ENCODE measurements around the gene RBP7.
"Not testable (repeated sequence)": the region's sequence is repeated elsewhere in the genome, so short reads cannot be mapped to it uniquely, and the experiment has no call there.

Gene RBP7

GRCh38 chr1:9989773-9990172 lies 7.3 kb upstream of the RBP7 start:
- no peak for TF ChIP-seq CTCF (IDR thresholded peaks at IDR 0.05)
- Histone ChIP-seq H3K4me3 (no peak overlapping the region), H3K27ac (no peak overlapping the region)
- no peak for DNase-seq (ENCODE audit: low spot score)

GRCh38 chr1:9990944-9991343 lies 6.1 kb upstream of the RBP7 start:
- no peak for DNase-seq (ENCODE audit: low spot score)
- Histone ChIP-seq H3K4me3 (no peak overlapping the region), H3K27ac (peak overlapping the region in 1 of 2 donors; percentile 79)
- TF ChIP-seq CTCF (IDR thresholded peaks at IDR 0.05): no peak

GRCh38 chr1:9992910-9993309 lies 4.1 kb upstream of the RBP7 start:
- Histone ChIP-seq H3K4me3 (no peak overlapping the region), H3K27ac (peak overlapping the region in 1 of 2 donors; percentile 32)
- TF ChIP-seq CTCF (IDR thresholded peaks at IDR 0.05): no peak
- DNase-seq (ENCODE audit: low spot score): no peak

GRCh38 chr1:9993561-9994075 lies 3.4 kb upstream of the RBP7 start:
- H3K27ac ChIP-seq: no peak overlapping the region

GRCh38 chr1:10001016-10001665 lies 4.1 kb downstream of the RBP7 start:
- DNase-seq (ENCODE audit: low spot score): no peak
- no peak overlapping the region for H3K4me3 ChIP-seq
- H3K27ac ChIP-seq: no peak overlapping the region
- TF ChIP-seq CTCF (IDR thresholded peaks at IDR 0.05): no peak

More at GRCh38 chr1:9993561-9994075, 3.4 kb upstream of the RBP7 start:
- no peak for TF ChIP-seq CTCF (IDR thresholded peaks at IDR 0.05)
- H3K4me3 ChIP-seq: no peak overlapping the region
- DNase-seq (ENCODE audit: low spot score): no peak

GRCh38 chr1:10005248-10005647 lies 8.2 kb downstream of the RBP7 start:
- not testable (repeated sequence) for H3K4me3 ChIP-seq; H3K27ac ChIP-seq; DNase-seq (ENCODE audit: low spot score)

GRCh38 chr1:10007169-10007568 lies 10.1 kb downstream of the RBP7 start:
- no peak for TF ChIP-seq CTCF (IDR thresholded peaks at IDR 0.05)
- DNase-seq (ENCODE audit: low spot score): no peak
- no peak overlapping the region for H3K4me3 ChIP-seq
- no peak overlapping the region for H3K27ac ChIP-seq
